T-cell (primary cell): ENCODE results near the gene BPIFB2. TPM values are rescaled to one million over a fixed set of nuclear protein-coding genes. Genes with fewer than 3 reads are reported as not detected.

Experiments used
- ATAC-seq, 4 experiments: fragments of 200-7000 bp in 3 of 4; fragments of 150-1000 bp in 1 of 4; cut with Tn5 transposase; replicated peaks in 1 of 4; 1 replicate in 3 of 4; 2 replicates in 1 of 4; pipeline ENCODE4 v1.10.0; 2021; ENCODE audit warnings: moderate library complexity in 3 of 4, mild to moderate bottlenecking in 2 of 4, moderate number of reproducible peaks in 1 of 4
- CTCF ChIA-PET, 2 donors: fragments of 300-600 bp; sonication (Branson Sonifier 250); formaldehyde crosslinking; loops; one replicate each; lab custom pipeline; 2022; ENCODE audit warnings: antibody characterized with exemption in 2 of 2; lab: Charles Lee
- POLR2A ChIA-PET, 2 donors: fragments of 300-600 bp; sonication (Branson Sonifier 250); formaldehyde crosslinking; loops; one replicate each; lab custom pipeline; 2022; ENCODE audit warnings: antibody characterized with exemption in 2 of 2; lab: Charles Lee
- DNase-seq, 35 experiments: peaks; one replicate each; pipeline versions ENCODE4 v3.0.0 to v3.0.0-alpha.2; 2013 to 2023
- H3K27ac ChIP-seq: one replicate; pipeline ENCODE4 v1.5.1; 2013; ENCODE audit warnings: low read length
- H3K27me3 ChIP-seq, 2 experiments: replicated peaks in 1 of 2; 1 replicate in 1 of 2; 2 replicates in 1 of 2; pipeline versions ENCODE4 v1.6.1 to v1.7.0; 2013; ENCODE audit warnings: low read length in 1 of 2, mixed read lengths in 1 of 2; ENCODE audit not compliant: control insufficient read depth in 2 of 2, insufficient read depth in 2 of 2; ENCODE audit errors: extremely low read depth in 1 of 2
- H3K36me3 ChIP-seq, 2 donors: 1 replicate in 1 of 2; 2 replicates in 1 of 2; pipeline versions ENCODE4 v1.6.1 to v1.7.0; 2013; ENCODE audit warnings: low read length in 1 of 2; ENCODE audit not compliant: control insufficient read depth in 2 of 2, insufficient read depth in 1 of 2; ENCODE audit errors: extremely low read depth in 1 of 2
- H3K4me1 ChIP-seq, 2 experiments: 1 replicate in 1 of 2; 2 replicates in 1 of 2; pipeline versions ENCODE4 v1.6.1 to v1.7.0; 2013; ENCODE audit warnings: low read length in 2 of 2, mixed read lengths in 1 of 2; ENCODE audit not compliant: insufficient read depth in 2 of 2, control insufficient read depth in 1 of 2; ENCODE audit errors: extremely low read depth in 1 of 2
- H3K4me3 ChIP-seq, 2 donors: 1 replicate in 1 of 2; 2 replicates in 1 of 2; pipeline versions ENCODE4 v1.5.1 to v1.7.0; 2013; ENCODE audit warnings: mild to moderate bottlenecking in 2 of 2, low read length in 1 of 2, moderate library complexity in 1 of 2; ENCODE audit not compliant: control insufficient read depth in 1 of 2; ENCODE audit errors: extremely low read depth in 1 of 2
- H3K9me3 ChIP-seq: 2 replicates; pipeline ENCODE4 v1.7.0; 2013
- H3K27ac Mint-ChIP-seq, 2 donors: one replicate each; pipeline ENCODE4 v1.8.0; 2020 to 2021; ENCODE audit warnings: mild to moderate bottlenecking in 2 of 2, mixed read lengths in 2 of 2
- H3K27me3 Mint-ChIP-seq, 2 donors: one replicate each; pipeline ENCODE4 v1.8.0; 2021 to 2022; ENCODE audit warnings: mixed read lengths in 2 of 2
- H3K36me3 Mint-ChIP-seq: one replicate; pipeline ENCODE4 v1.8.0; 2021; ENCODE audit warnings: mixed read lengths
- H3K4me1 Mint-ChIP-seq, 3 donors: one replicate each; pipeline ENCODE4 v1.8.0; 2020 to 2022; ENCODE audit warnings: mixed read lengths in 3 of 3, mild to moderate bottlenecking in 1 of 3
- H3K4me3 Mint-ChIP-seq, 3 donors: one replicate each; pipeline ENCODE4 v1.8.0; 2020 to 2022; ENCODE audit warnings: mild to moderate bottlenecking in 3 of 3, mixed read lengths in 3 of 3, moderate library complexity in 3 of 3
- H3K9me3 Mint-ChIP-seq, 3 donors: one replicate each; pipeline ENCODE4 v1.8.0; 2020 to 2022; ENCODE audit warnings: mixed read lengths in 3 of 3
- WGBS: methylation state at CpG from one replicate; pipeline ENCODE4 v1.1.5; 2013; ENCODE audit warnings: missing lambda C conversion rate; ENCODE audit not compliant: insufficient coverage; 5-methylcytosine and 5-hydroxymethylcytosine counted together
- total RNA-seq, 35 experiments: library from RNA in 6 of 35; stranded (reverse) in 6 of 35; fragments of 120-200 nt in 1 of 35; gene quantifications; one replicate each; pipeline versions ENCODE4 v1.2.1 to v1.2.4 and lab custom pipeline; 2013 to 2026

Gene BPIFB2
- total RNA-seq, 5 donors from 2014 or later (not counting 1 experiment from before 2014, with no cell fraction given), result 0.16 to 0.29 (median 0.22) TPM; not detected in 2

DNA sequence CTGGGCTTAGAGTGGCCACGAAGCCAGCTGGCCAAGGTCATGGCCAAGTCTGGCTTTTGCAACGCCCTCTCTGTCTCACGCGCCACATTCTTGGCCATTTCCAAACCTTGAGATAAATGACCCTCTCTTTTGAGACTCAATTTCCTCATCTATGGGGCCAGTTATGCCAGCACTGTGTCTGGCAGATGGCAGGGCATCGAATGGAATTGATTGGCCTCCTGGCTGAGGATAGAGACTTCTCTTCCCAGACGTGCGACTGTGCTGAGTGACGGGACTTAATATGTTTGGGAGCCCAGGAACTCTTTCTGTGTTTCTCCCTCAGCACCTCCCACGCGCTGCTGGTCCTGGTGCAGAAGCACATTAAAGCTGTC is 7.6 kb downstream of the BPIFB2 start:
- peak overlapping the region in 1 of 2 donors; percentile 39 for H3K27ac Mint-ChIP-seq

GRCh38 chr20:33015700-33016580 is 8.4 kb downstream of the BPIFB2 start:
- WGBS, result 61% methylated on average over 8 of the region's 15 CpGs
- POLR2A ChIA-PET, result interaction anchor here in 1 of 2 donors (0.7 kb wide), 1 partner anchor 610 kb away, joined by 3 read pairs; no protein-coding TSS in a partner anchor
- H3K9me3 Mint-ChIP-seq, result no peaks in the 10 kb centered on the region

More for the DNA sequence above, 7.6 kb downstream of the BPIFB2 start:
- DNase-seq (no peak), ATAC-seq (no peak)
- Mint-ChIP-seq H3K27me3 (no peaks in the 10 kb centered on the region), H3K9me3 (no peaks in the 10 kb centered on the region), H3K36me3 (no peaks in the 10 kb centered on the region), H3K4me1 (peaks cover 7 to 26% (median 19%) of the 10 kb centered on the region in 3 donors), H3K4me3 (no peak overlapping the region)
- H3K27ac ChIP-seq, result no peak overlapping the region
- 93% methylated on average over 8 of the region's 10 CpGs for whole genome bisulfite sequencing
- POLR2A ChIA-PET, result interaction anchor here in 1 of 2 donors (0.7 kb wide), 1 partner anchor 611 kb away, joined by 3 read pairs; no protein-coding TSS in a partner anchor
- no peaks in the 10 kb centered on the region for H3K36me3 ChIP-seq
- peaks cover 0 to 7% of the 10 kb centered on the region in 2 experiments for H3K4me1 ChIP-seq
- peaks cover 0 to 8% of the 10 kb centered on the region in 2 experiments for H3K27me3 ChIP-seq
- CTCF ChIA-PET, result interaction anchor here in 1 of 2 donors (0.6 kb wide), 1 partner anchor 42 kb away, joined by 4 read pairs; no protein-coding TSS in a partner anchor
- H3K4me3 ChIP-seq, result no peak overlapping the region
- H3K9me3 ChIP-seq, result no peaks in the 10 kb centered on the region

DNA sequence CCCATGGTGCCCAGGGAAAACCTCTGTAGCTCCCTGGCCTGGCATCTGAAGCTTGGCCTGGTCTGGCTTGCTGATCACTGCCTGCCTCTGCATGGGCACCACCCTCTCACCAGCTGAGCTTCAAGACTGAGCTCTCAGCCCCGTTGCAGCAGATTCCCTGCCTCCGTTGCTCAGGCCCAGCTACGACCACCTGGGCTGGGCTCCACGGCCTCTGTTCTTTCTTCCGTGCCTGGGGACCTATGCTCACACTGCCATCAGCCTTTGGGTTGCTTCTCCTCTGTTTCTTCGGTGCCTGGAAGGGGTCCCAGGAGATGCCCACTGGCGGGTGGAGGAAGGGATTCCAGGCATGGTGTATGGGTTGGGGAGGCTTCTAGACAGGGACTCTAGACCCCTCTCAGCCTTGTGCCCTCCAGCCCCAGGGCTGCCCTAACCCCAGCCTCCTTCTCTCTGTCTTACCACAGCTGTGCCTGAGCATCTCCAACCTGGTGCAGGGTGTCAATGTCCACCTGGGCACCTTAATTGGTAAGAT is 9.1 kb downstream of the BPIFB2 start:
- H3K36me3 Mint-ChIP-seq, result no peaks in the 10 kb centered on the region

More at GRCh38 chr20:33015700-33016580, 8.4 kb downstream of the BPIFB2 start:
- Histone ChIP-seq H3K4me1 (peaks cover 0 to 7% of the 10 kb centered on the region in 2 experiments), H3K4me3 (no peak overlapping the region), H3K27ac (no peak overlapping the region), H3K36me3 (no peaks in the 10 kb centered on the region), H3K9me3 (no peaks in the 10 kb centered on the region), H3K27me3 (peaks cover 0 to 8% of the 10 kb centered on the region in 2 experiments)
- CTCF ChIA-PET, result no interaction called here
- H3K27ac Mint-ChIP-seq, result no peak overlapping the region
- ATAC-seq (no peak), DNase-seq (no peak)
- H3K36me3 Mint-ChIP-seq, result no peaks in the 10 kb centered on the region
- H3K27me3 Mint-ChIP-seq, result no peaks in the 10 kb centered on the region
- H3K4me1 Mint-ChIP-seq, result peaks cover 7 to 26% (median 19%) of the 10 kb centered on the region in 3 donors
- no peak overlapping the region for H3K4me3 Mint-ChIP-seq

GRCh38 chr20:33017542-33017941 is 10.0 kb downstream of the BPIFB2 start:
- POLR2A ChIA-PET, result no interaction called here
- Mint-ChIP-seq H3K36me3 (no peaks in the 10 kb centered on the region), H3K27me3 (no peaks in the 10 kb centered on the region), H3K9me3 (no peaks in the 10 kb centered on the region), H3K27ac (no peak overlapping the region), H3K4me1 (peaks cover 8 to 26% (median 16%) of the 10 kb centered on the region in 3 donors), H3K4me3 (no peak overlapping the region)
- no peak overlapping the region for H3K27ac ChIP-seq
- no peaks in the 10 kb centered on the region for H3K36me3 ChIP-seq
- DNase-seq, result no peak
- peaks cover 0 to 7% of the 10 kb centered on the region in 2 experiments for H3K4me1 ChIP-seq
- ATAC-seq, result no peak
- no peaks in the 10 kb centered on the region for H3K9me3 ChIP-seq
- CTCF ChIA-PET, result no interaction called here
- peaks cover 0 to 8% of the 10 kb centered on the region in 2 experiments for H3K27me3 ChIP-seq
- 94% methylated on average over 6 of the region's 7 CpGs for WGBS
- no peak overlapping the region for H3K4me3 ChIP-seq

More for the DNA sequence above, 9.1 kb downstream of the BPIFB2 start:
- ChIA-PET CTCF (no interaction called here), POLR2A (no interaction called here)
- H3K4me1 Mint-ChIP-seq, result peaks cover 7 to 26% (median 19%) of the 10 kb centered on the region in 3 donors
- DNase-seq (no peak), ATAC-seq (no peak)
- H3K4me1 ChIP-seq, result peaks cover 0 to 7% of the 10 kb centered on the region in 2 experiments
- no peaks in the 10 kb centered on the region for H3K9me3 ChIP-seq
- H3K36me3 ChIP-seq, result no peaks in the 10 kb centered on the region
- no peak overlapping the region for H3K27ac Mint-ChIP-seq
- H3K4me3 Mint-ChIP-seq, result no peak overlapping the region
- H3K9me3 Mint-ChIP-seq, result no peaks in the 10 kb centered on the region
- H3K4me3 ChIP-seq, result no peak overlapping the region
- H3K27ac ChIP-seq, result no peak overlapping the region
- H3K27me3 Mint-ChIP-seq, result no peaks in the 10 kb centered on the region
- 81% methylated on average over 5 of the region's 7 CpGs for WGBS
- peaks cover 0 to 8% of the 10 kb centered on the region in 2 experiments for H3K27me3 ChIP-seq

- H3K4me1 Mint-ChIP-seq, result peaks cover 8 to 26% (median 16%) of the 10 kb centered on the region in 3 donors
- ATAC-seq (no peak), DNase-seq (no peak)
- 78% methylated on average over 13 of the region's 14 CpGs for WGBS
- ChIA-PET CTCF (no interaction called here), POLR2A (no interaction called here)
- H3K36me3 ChIP-seq, result no peaks in the 10 kb centered on the region
- no peaks in the 10 kb centered on the region for H3K9me3 Mint-ChIP-seq
- no peak overlapping the region for H3K4me3 Mint-ChIP-seq
- no peak overlapping the region for H3K27ac ChIP-seq
- H3K27me3 ChIP-seq, result peaks cover 0 to 12% of the 10 kb centered on the region in 2 experiments
- H3K4me1 ChIP-seq, result peaks cover 0 to 7% of the 10 kb centered on the region in 2 experiments
- no peaks in the 10 kb centered on the region for H3K9me3 ChIP-seq
- no peaks in the 10 kb centered on the region for H3K27me3 Mint-ChIP-seq
- H3K4me3 ChIP-seq, result no peak overlapping the region
- H3K36me3 Mint-ChIP-seq, result no peaks in the 10 kb centered on the region
- no peak overlapping the region for H3K27ac Mint-ChIP-seq
These were observed 10.8 kb downstream of the BPIFB2 start for GRCh38 chr20:33018169-33018931.
